WI38 (cell line): ENCODE results near the gene STX10.

ENCODE experiments used
- H3K4me3 ChIP-seq: 2 replicates; pipeline ENCODE4 v1.5.1; 2011; ENCODE audit warnings: low read depth, mild to moderate bottlenecking, control low read depth, low read length
- TF ChIP-seq, protein P1 (sequence below): IDR thresholded peaks from 2 replicates; pipeline ENCODE4 v1.5.1; 2012; ENCODE audit warnings: low read depth, mild to moderate bottlenecking, control low read depth, low read length

Gene STX10

DNA sequence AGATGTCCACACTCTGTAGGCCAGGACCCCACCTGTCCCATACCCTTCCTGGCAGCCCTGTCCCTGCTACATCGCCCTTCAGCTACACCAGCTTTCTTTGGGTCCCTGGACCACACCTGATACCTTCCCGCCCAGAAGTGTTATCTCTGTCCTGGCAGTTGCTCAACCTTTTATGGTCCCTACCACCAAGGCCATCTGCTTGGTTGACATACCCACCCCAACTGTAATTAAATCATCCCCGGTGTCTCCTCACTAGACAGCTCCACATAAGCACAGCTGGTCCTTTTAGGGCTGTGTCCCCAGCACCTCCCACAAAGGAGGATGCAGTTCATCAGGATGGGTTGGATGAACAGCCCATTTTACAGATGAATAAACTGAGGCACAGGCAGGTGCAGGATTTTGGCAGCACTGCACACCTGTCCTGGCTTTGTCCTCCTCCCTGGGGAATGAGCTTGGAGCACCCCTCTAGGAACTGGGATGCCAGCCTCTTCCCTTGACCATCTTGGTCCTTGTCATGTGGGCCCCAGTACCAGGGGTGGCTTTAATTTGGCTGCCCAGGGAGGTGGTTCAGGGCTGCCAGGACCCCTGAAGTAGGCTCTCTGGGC is 19.2 kb downstream of the STX10 start:
- TF ChIP-seq, protein P1, sequence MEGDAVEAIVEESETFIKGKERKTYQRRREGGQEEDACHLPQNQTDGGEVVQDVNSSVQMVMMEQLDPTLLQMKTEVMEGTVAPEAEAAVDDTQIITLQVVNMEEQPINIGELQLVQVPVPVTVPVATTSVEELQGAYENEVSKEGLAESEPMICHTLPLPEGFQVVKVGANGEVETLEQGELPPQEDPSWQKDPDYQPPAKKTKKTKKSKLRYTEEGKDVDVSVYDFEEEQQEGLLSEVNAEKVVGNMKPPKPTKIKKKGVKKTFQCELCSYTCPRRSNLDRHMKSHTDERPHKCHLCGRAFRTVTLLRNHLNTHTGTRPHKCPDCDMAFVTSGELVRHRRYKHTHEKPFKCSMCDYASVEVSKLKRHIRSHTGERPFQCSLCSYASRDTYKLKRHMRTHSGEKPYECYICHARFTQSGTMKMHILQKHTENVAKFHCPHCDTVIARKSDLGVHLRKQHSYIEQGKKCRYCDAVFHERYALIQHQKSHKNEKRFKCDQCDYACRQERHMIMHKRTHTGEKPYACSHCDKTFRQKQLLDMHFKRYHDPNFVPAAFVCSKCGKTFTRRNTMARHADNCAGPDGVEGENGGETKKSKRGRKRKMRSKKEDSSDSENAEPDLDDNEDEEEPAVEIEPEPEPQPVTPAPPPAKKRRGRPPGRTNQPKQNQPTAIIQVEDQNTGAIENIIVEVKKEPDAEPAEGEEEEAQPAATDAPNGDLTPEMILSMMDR, result no peak
- no peak overlapping the region for H3K4me3 ChIP-seq

DNA sequence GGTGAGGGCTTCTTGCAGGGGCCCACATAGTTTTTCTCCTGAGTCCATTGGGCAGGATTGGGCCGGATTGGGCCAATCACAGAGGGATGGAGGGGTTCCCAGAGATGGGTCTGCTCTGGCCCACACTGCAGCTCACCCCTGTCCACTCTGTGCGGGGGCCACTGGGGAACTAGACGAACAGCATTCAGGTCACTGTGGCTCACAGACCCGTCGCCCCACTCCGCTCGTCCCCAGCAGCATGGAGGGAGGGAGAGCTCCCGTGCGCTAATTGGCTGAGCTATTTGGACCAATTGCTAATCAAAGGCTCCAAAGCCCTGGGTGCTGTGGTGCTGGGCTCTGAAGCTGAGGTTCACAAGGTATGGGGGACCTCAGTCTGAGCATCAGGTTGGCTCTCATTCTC is 20.8 kb downstream of the STX10 start:
- no peak overlapping the region for H3K4me3 ChIP-seq
- TF ChIP-seq, protein P1, result no peak

DNA sequence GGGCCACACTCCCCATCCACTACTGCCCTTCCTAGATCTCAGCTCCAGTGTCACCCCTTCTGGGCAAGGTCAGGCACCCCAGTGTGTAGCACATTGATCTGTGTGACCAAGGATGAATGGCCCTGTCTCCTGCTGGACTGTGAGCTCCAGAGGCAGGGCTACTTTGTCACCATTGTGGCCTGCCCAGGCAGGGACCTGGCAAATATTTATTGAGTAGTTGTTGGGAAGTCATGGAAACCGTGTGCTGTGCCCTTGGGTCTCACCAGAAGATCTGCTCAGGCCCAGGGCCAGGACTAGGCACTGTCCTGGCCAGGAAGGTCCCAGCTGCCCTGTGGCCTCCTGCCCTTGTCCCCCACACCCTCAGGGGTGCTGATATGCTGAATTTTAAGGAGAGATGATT is 21.6 kb downstream of the STX10 start:
- TF ChIP-seq, protein P1, result no peak
- no peak overlapping the region for H3K4me3 ChIP-seq

DNA sequence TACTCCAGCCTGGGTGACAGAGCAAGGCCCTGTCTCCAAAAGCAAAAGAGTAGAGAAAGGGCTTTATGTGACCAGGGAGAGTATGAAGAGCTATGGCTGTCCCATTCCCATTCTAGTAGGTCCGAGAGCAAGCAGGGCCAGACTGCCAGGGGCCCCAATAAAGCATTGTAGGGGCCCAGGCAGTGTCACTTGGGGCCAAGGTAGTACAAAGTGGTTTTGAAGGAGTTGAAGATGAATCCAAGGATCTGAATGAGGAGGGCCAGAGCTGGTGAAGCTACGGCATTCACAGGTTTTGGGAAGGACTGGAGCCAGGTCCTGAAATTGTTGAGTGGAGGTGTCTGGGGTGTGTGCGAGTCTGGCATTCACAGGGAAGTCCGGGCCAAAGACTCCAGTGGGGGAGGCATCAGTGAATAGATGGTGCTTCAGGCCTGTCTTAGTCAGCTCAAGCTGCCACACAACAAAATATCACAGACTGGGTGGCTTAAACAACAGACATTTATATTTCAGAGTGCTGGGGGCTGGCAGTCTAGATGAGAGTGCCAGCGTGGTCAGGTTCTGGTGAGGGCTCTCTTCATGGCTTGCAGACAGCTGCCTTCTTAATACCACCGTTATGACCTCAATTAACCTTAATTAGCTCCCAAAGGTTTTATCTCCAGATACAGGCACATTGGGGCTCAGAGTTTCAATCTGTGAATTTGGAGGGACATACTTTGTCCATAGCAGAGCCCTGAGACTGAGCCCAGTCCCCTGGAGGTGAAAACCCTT is 22.2 kb downstream of the STX10 start:
- TF ChIP-seq, protein P1, result no peak
- no peak overlapping the region for H3K4me3 ChIP-seq

DNA sequence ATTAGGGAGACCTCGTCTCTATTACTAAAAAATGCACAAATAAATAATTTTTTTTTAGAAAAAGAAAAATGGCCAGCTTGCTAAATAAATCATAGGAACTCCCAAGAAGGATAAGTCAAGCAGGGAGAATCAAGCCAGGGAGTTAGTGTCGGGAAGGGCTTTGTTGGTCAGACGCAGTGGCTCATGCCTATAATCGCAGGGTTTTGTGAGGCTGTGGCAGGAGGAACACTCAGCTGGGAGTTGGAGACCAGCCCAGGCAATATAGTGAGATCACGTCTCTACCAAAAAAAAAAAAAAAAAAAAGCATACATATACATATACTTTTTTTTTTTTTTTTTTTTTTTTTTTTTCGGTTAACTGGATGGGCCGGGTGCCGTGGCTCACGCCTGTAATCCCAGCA is 23.1 kb downstream of the STX10 start:
- H3K4me3 ChIP-seq, result no peak overlapping the region
- TF ChIP-seq, protein P1, result no peak

DNA sequence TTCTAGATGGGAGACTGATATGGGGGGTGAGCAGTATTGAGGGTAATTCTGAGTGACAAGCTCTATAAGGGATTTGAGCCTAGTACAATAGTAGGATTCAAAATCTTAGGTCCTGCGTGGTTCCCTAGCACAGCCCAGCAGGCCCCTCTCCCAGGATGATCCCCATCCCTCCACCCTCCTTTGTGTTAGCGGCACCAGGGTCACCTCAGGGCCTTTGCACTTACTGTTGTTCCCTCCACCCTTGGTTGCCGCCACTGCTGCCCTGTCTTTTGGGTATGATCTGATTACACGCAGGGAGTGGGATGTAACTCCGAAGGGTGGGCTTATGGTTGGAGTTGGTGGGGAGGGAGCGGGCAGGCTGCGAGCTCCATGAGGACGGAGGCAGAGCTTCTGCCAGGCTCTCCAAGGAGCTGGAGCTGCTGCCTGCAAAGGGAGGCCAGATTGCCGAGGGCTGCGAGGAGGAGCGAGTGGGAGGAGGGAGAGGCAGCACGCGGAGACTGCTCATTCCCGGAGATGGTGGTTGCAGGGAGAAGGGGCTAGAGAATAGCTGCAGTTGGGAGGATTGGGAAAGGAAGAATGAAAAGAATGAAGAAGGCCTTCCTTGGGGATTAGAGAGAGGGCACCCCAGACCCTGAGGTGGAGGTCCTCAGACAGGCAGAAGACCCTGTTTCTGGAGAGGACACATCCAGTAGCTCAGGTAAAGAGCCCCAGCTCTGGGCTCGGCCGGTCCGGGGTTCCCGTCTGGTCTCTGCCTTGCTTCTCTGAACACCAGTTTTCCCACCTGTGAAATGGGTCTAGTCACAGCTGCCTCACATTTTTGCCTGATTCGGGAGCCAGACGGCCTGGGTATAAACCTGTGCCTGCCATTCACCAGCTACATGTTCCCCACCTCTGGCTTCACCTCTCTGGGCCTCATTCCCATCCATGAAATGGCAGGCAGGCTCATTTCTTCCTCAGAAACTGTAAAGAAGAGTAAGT is 26.9 kb downstream of the STX10 start:
- H3K4me3 ChIP-seq, result no peak overlapping the region
- TF ChIP-seq, protein P1, result no peak
